Measurements from ENCODE around the gene PTPRN2.

PTPRN2 gene

DNA sequence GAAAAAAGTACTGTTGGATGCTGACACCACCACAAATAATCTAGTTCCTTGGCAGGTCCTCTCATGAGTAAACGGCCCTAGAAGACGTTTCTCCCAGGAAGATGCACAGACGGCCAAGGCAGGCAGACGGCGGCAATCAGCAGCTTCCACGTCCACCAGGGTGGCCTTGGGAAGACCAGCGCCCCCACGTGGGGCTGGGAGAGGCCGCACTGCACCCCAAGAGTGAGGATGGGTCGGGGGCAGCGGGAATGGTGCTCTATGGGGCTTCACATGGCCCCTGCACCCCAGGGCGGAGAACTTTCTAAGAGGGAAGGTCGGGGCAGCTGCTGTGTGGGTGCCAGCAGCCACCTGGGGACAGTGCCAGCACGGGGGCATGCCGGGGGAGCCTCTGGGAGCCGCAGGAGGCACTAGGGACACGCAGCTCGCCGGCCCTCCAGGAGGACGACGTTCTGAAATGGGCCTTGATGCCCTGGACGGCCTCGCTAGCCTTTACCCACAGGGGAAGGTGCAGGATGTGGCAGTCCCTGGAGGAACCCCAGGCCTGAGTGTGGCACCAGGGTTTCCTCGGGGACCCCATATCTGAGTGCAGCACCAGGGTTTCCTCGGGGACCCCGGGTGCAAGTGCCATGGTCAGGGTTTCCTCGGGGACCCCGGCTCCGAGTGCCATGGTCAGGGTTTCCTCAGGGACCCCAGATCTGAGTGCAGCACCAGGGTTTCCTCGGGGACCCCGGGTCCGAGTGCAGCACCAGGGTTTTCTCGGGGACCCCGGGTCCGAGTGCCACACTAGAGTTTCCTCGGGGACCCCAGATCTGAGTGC is 710.9 kb downstream of the PTPRN2 start:
- no peak for DNase-seq

GRCh38 chr7:157875230-157876179 is 712.1 kb downstream of the PTPRN2 start:
- DNase-seq, result peak; percentile 1

- no peak for DNase-seq
These were observed 712.8 kb downstream of the PTPRN2 start for GRCh38 chr7:157874870-157875229.

DNA sequence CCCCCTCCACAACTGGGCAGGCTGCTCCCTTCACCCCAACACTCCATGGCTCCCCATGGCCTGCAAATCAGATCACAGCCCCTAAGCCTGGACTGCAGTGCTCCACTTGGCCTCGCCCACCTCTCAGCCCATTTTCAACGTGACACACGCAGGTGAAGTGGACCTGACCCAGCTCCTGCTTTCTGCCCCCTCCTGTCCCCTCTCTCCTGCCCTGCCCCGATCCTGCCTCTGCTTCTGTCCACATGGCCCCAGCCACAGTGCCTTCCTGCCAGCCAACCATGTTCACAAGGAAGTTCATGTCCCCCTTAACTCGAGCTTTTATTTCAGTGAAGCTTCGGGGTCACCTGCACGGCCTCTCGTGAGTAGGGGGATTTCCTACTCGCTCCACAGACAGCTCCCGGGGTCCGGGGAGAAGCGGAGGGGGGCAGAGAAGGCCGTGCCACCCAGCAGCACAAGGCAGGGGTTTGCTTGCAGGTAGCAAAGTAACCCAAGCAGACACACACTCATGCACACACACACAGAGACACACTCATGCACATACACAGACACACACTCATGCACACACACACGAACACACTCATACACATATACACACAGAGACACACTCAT is 713.3 kb downstream of the PTPRN2 start:
- DNase-seq, result no peak

DNA sequence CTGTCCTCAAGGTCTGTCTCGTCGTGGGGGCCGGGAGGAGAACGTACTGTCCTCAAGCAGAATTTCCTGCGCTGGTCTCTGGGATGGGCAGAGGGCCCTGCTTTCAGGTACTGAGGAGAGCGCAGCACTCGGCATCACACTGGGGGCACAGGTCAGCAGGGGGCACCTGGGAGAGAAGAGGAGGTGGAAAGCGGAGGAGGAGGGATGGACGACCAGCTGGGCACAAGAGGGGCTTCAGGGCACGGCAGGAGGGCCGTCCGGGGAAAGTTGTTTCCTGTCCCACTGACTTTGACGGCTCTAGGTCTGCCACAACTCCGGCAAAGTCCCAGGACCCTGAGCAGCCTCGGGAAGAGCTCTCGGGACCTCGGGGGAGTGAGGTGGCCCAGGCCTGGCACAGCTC is 714.0 kb downstream of the PTPRN2 start:
- DNase-seq, result no peak

GRCh38 chr7:157873181-157873580 is 714.4 kb downstream of the PTPRN2 start:
- no peak for DNase-seq

DNA sequence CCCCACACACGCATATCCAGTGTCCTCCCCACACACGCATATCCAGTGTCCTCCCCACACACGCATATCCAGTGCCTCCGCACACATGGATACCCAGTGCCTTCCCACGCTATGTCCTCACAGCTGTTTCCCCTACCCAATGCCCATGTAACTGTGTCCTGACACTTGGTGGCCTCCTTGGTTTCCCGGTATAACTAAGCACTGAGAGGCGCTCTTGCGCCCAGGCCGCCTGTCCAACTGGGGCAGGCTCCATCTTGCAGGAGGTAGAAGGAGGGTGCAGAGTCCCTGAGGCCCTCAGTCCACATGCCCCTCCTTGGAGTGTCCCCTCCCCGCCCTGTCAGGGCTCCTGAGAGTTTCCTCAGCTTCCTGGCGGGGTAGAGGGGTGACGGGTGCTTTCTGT is 715.2 kb downstream of the PTPRN2 start:
- DNase-seq, result no peak

- DNase-seq, result no peak
These were observed 715.9 kb downstream of the PTPRN2 start for GRCh38 chr7:157871681-157872080.

DNA sequence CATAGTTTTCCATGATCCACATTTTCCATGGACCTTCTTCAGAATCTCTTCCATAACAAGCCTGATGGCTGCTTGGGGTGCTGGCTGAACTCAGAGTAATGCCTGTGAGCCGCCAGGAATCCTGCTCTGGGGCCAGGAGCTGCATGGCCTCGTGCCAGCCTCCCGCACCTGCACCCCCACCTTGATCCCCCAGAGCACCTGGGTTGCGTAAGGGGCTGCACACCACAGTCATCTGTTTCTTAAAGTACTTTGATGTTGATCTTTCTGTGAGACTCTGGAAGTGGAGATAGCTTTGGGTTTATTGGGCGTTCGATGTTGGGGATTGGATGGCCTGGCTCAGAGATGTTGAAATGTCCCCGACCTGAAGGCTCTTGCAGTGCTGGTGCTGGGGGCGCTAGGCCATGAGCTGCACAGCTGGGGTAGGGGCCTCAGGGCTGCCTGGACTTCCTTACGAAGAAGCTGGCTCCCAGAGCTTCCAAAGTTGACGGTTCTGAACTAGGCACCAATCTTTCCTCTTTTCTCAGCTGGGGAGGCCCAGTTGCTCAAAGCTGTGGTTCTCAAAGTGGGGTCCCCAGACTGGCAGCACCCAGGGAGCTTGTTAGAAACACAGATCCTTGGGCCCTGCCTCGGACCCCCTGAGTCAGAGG is 716.9 kb downstream of the PTPRN2 start:
- no peak for DNase-seq

GRCh38 chr7:157869793-157870192 is 717.8 kb downstream of the PTPRN2 start:
- DNase-seq, result no peak

- DNase-seq, result no peak
These were observed 719.8 kb downstream of the PTPRN2 start for GRCh38 chr7:157867685-157868305.

- DNase-seq, result no peak
These were observed 721.2 kb downstream of the PTPRN2 start for GRCh38 chr7:157866336-157866924.

DNA sequence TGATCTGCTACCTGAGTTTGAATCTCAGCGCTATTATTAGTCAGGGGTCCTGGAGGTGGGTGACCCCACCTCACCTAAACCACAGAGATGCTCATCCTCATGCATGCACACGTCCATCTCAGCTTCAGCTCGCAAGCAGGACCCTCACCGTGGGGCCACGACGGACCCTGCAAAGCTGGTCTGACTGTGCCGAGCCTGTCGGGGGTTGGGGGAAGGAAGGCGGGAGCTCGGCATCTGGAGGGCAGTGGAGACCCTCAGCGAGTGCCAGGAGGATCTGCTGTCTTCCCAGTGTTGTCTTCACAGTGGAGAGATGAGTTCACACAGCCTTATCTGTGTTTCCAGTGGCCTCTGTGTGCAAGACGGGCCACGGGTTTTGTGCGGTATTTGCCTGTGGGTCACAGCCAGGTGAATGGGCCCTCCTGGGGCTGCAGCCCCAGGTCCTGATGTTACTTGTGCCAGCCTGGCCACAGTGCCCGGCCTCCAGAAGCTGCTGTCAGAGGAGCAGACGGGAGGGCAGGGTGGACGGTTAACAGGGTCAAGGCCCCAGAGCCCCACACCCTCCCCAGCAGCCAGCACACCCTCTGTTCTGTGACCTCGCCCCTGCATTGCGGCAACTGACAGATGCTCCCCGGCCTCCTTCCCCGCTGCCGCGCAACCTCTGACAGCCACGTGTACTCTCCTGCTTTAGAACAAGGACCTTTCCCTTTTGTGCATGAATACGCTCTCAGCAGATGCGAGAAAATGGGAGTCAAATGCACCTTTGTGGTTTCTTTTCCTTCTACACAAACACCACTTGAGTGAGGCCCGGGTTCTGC is 722.1 kb downstream of the PTPRN2 start:
- no peak for DNase-seq

- no peak for DNase-seq
These were observed 722.7 kb downstream of the PTPRN2 start for GRCh38 chr7:157864911-157865310.

GRCh38 chr7:157863906-157864810 is 723.5 kb downstream of the PTPRN2 start:
- DNase-seq, result no peak

GRCh38 chr7:157863176-157863575 is 724.4 kb downstream of the PTPRN2 start:
- DNase-seq, result no peak

DNA sequence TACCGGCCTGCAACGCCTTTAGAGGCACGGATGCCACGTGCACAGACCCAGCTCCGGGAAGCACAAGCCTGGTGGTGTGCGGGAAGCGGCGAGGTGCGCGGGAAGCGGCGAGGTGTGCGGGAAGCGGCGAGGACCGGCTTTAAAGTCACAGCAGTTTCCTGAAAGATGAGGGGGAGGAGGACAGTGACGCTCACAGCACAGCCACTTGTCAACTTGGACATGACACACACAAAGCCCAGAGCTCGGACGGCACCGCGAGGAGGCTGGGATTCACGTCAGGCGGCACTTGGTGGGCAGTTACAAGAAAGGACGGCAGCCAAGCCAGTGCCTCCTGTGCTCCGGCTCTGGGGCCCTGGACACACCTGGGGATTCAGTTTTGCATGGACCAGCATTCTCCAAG is 724.9 kb downstream of the PTPRN2 start:
- DNase-seq, result no peak

DNA sequence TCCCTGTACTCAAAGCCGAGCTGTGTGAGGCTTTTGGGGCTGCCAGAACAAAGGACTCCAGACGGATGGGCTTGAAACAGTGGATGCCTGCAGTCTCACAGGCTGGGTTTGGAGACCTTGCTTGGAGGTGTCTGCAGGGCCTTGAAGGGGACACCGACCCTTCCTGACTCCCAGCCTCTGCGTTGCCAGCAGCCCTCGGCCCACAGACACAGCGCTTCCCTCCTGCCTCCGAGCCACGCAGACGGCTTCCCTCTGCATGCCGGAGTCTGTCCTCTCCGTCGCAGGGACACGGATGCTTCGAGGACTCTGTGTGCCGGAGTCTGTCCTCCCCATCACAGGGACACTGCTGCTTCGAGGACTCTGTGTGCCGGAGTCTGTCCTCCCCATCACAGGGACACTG is 726.1 kb downstream of the PTPRN2 start:
- no peak for DNase-seq

DNA sequence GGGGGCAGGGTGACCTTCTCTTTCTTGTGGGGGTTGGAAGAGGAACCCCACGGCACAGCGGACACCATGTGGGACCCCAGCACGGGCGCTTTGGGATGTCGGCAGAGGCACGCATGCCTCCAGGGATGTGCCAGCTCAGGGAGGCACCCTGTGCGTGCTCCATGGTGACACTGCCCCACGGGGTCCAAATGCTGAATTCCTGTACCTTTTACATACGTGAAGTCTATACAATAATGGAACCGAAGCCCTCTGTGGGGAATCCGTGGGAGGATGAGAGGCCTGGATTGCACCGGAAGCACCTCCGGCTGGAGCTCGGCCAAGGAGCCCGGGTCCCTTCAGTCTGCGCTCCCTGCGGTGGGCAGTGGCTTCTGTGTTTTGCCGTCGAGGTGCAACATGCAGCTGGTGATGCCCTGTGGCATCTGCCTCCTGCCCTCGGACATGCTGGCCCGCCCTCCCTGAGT is 726.6 kb downstream of the PTPRN2 start:
- DNase-seq, result no peak

- DNase-seq, result no peak
These were observed 727.2 kb downstream of the PTPRN2 start for GRCh38 chr7:157860406-157860805.
